ENCODE results near the gene DPY19L2.
A peak's percentile ranks its signal among the peaks of the same experiment; 100 is the strongest.
"Not testable (repeated sequence)": the region's sequence is repeated elsewhere in the genome, so short reads cannot be mapped to it uniquely, and the experiment has no call there.

DPY19L2 gene

GRCh38 chr12:63668028-63668799 is at the start of gene DPY19L2:
Gene DPY19L2 (minus strand): TSS chr12:63668493. CDS start chr12:63668393, 100 bp downstream.
- peaks cover 3% of the 10 kb centered on the region for H3K4me1 ChIP-seq (ENCODE audit: insufficient read depth, low read length, poor library complexity, severe bottlenecking)
- H3K9me3 ChIP-seq (ENCODE audit: insufficient read depth, low read depth, low read length): no peaks in the 10 kb centered on the region
- H2AFZ ChIP-seq (ENCODE audit: low read length): peak within 1 kb of the TSS; percentile 95
- no peaks in the 10 kb centered on the region for H3K27me3 ChIP-seq (ENCODE audit: insufficient read depth, low read length, poor library complexity, severe bottlenecking)
- peak within 1 kb of the TSS; percentile 65 for H3K4me2 ChIP-seq (ENCODE audit: low read depth, low read length, poor library complexity, severe bottlenecking)
- no peaks in the 10 kb centered on the region for H3F3A ChIP-seq (ENCODE audit: low read depth)
- no peaks in the 10 kb centered on the region for H3K36me3 ChIP-seq (ENCODE audit: insufficient read depth, low read length)
- no peaks in the 10 kb centered on the region for H4K20me1 ChIP-seq (ENCODE audit: insufficient read depth, low read length, poor library complexity, severe bottlenecking)
- peak within 1 kb of the TSS; percentile 79 for H3K9ac ChIP-seq (ENCODE audit: low read depth, low read length, poor library complexity, severe bottlenecking)
- H3K79me2 ChIP-seq (ENCODE audit: insufficient read depth, low read length): peaks cover 11% of the 10 kb centered on the region; the same call in 1 of the 2 replicates
- H3K9me2 ChIP-seq (replicated peaks; ENCODE audit: low read depth, low read length): no peaks in the 10 kb centered on the region
- TF ChIP-seq, protein P1, sequence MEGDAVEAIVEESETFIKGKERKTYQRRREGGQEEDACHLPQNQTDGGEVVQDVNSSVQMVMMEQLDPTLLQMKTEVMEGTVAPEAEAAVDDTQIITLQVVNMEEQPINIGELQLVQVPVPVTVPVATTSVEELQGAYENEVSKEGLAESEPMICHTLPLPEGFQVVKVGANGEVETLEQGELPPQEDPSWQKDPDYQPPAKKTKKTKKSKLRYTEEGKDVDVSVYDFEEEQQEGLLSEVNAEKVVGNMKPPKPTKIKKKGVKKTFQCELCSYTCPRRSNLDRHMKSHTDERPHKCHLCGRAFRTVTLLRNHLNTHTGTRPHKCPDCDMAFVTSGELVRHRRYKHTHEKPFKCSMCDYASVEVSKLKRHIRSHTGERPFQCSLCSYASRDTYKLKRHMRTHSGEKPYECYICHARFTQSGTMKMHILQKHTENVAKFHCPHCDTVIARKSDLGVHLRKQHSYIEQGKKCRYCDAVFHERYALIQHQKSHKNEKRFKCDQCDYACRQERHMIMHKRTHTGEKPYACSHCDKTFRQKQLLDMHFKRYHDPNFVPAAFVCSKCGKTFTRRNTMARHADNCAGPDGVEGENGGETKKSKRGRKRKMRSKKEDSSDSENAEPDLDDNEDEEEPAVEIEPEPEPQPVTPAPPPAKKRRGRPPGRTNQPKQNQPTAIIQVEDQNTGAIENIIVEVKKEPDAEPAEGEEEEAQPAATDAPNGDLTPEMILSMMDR (conservative IDR thresholded peaks at IDR 0.05; ENCODE audit: low read length): no peak
- TF ChIP-seq EZH2phosphoT487 (IDR thresholded peaks at IDR 0.05; ENCODE audit: borderline replicate concordance): no peak
- peak within 1 kb of the TSS; percentile 74 for H3K4me3 ChIP-seq (ENCODE audit: low read length, poor library complexity, severe bottlenecking)

DNA sequence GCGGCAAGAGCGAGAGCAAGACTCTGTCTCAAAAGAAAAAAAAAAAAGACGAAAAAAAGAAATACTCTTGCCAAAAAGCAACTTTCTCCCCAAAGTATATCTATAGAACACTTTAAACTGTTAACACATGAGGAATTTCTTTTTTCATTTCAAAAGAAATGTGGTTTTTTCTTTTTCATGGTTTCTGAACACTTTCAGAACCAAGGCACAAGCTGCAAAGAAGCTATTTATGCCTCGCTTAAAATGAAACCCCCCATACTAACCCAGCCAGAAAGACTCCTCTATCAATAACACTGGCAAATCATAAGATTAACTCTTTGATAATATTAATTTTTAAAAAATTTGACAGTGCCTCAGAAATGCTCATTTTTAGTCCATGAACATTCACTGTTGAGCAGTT is 48.6 kb upstream of the DPY19L2 start:
- not testable (repeated sequence) for H2AFZ ChIP-seq (ENCODE audit: low read length); H3K79me2 ChIP-seq (ENCODE audit: insufficient read depth, low read length); H3K9me2 ChIP-seq (replicated peaks; ENCODE audit: low read depth, low read length); H3K27me3 ChIP-seq (ENCODE audit: insufficient read depth, low read length, poor library complexity, severe bottlenecking); H3K9me3 ChIP-seq (ENCODE audit: insufficient read depth, low read depth, low read length); H3K4me2 ChIP-seq (ENCODE audit: low read depth, low read length, poor library complexity, severe bottlenecking); H3F3A ChIP-seq (ENCODE audit: low read depth); H3K4me3 ChIP-seq (ENCODE audit: low read length, poor library complexity, severe bottlenecking); H3K4me1 ChIP-seq (ENCODE audit: insufficient read depth, low read length, poor library complexity, severe bottlenecking); H4K20me1 ChIP-seq (ENCODE audit: insufficient read depth, low read length, poor library complexity, severe bottlenecking); H3K36me3 ChIP-seq (ENCODE audit: insufficient read depth, low read length); H3K9ac ChIP-seq (ENCODE audit: low read depth, low read length, poor library complexity, severe bottlenecking)

GRCh38 chr12:63715107-63715625 is 46.9 kb upstream of the DPY19L2 start:
- H3K27me3 ChIP-seq (ENCODE audit: insufficient read depth, low read length, poor library complexity, severe bottlenecking); H3K9me2 ChIP-seq (replicated peaks; ENCODE audit: low read depth, low read length); H2AFZ ChIP-seq (ENCODE audit: low read length); H3K4me2 ChIP-seq (ENCODE audit: low read depth, low read length, poor library complexity, severe bottlenecking); H3F3A ChIP-seq (ENCODE audit: low read depth); H3K9me3 ChIP-seq (ENCODE audit: insufficient read depth, low read depth, low read length); H3K36me3 ChIP-seq (ENCODE audit: insufficient read depth, low read length); H3K79me2 ChIP-seq (ENCODE audit: insufficient read depth, low read length); H3K4me1 ChIP-seq (ENCODE audit: insufficient read depth, low read length, poor library complexity, severe bottlenecking); H3K9ac ChIP-seq (ENCODE audit: low read depth, low read length, poor library complexity, severe bottlenecking); H4K20me1 ChIP-seq (ENCODE audit: insufficient read depth, low read length, poor library complexity, severe bottlenecking); H3K4me3 ChIP-seq (ENCODE audit: low read length, poor library complexity, severe bottlenecking): not testable (repeated sequence)

DNA sequence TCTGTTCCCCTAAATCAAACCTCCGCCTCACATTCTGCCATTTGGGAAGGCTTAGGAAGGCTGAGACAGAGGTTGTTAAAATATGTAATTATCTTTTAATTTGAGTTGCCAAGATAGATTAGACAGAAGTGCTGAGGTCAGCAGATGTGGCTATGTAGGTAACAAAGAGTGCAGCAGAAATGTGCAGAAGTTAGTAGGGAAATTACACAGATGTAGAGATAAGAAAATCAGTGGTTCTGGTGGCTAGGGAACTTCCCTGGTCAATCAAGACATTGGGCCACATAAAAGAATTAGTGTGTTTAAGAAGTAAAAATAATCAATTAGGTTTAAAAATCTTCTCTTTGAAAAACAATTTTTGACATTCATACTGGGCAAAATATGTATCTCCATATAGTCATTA is 46.1 kb upstream of the DPY19L2 start:
- not testable (repeated sequence) for H3F3A ChIP-seq (ENCODE audit: low read depth); H2AFZ ChIP-seq (ENCODE audit: low read length); H3K9ac ChIP-seq (ENCODE audit: low read depth, low read length, poor library complexity, severe bottlenecking); H3K36me3 ChIP-seq (ENCODE audit: insufficient read depth, low read length); H3K4me2 ChIP-seq (ENCODE audit: low read depth, low read length, poor library complexity, severe bottlenecking); H3K79me2 ChIP-seq (ENCODE audit: insufficient read depth, low read length); H3K9me2 ChIP-seq (replicated peaks; ENCODE audit: low read depth, low read length); H3K4me1 ChIP-seq (ENCODE audit: insufficient read depth, low read length, poor library complexity, severe bottlenecking); H3K27me3 ChIP-seq (ENCODE audit: insufficient read depth, low read length, poor library complexity, severe bottlenecking); H3K9me3 ChIP-seq (ENCODE audit: insufficient read depth, low read depth, low read length); H3K4me3 ChIP-seq (ENCODE audit: low read length, poor library complexity, severe bottlenecking); H4K20me1 ChIP-seq (ENCODE audit: insufficient read depth, low read length, poor library complexity, severe bottlenecking)

DNA sequence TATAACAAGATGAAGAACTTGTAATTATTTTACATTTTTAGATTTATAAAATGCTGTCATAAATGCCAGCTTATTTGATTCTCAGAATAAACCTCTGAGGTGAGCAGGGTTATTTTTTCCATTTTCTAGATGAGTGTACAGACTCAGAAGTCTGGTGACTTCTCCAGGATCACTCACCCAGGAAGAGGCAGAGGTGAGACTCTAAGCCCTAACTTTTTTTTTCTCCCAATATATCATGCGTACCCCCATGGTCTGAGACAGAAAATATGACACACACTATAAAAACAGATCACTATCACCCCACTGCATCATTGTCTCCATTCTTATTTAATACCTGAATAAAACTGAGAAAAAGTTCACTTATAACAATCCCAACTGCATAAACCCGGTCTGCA is 45.4 kb upstream of the DPY19L2 start:
- not testable (repeated sequence) for H3K4me1 ChIP-seq (ENCODE audit: insufficient read depth, low read length, poor library complexity, severe bottlenecking); H3K9me3 ChIP-seq (ENCODE audit: insufficient read depth, low read depth, low read length); H3K9ac ChIP-seq (ENCODE audit: low read depth, low read length, poor library complexity, severe bottlenecking); H4K20me1 ChIP-seq (ENCODE audit: insufficient read depth, low read length, poor library complexity, severe bottlenecking); H3K4me3 ChIP-seq (ENCODE audit: low read length, poor library complexity, severe bottlenecking); H3K27me3 ChIP-seq (ENCODE audit: insufficient read depth, low read length, poor library complexity, severe bottlenecking); H3F3A ChIP-seq (ENCODE audit: low read depth); H2AFZ ChIP-seq (ENCODE audit: low read length); H3K4me2 ChIP-seq (ENCODE audit: low read depth, low read length, poor library complexity, severe bottlenecking); H3K36me3 ChIP-seq (ENCODE audit: insufficient read depth, low read length); H3K9me2 ChIP-seq (replicated peaks; ENCODE audit: low read depth, low read length); H3K79me2 ChIP-seq (ENCODE audit: insufficient read depth, low read length)

DNA sequence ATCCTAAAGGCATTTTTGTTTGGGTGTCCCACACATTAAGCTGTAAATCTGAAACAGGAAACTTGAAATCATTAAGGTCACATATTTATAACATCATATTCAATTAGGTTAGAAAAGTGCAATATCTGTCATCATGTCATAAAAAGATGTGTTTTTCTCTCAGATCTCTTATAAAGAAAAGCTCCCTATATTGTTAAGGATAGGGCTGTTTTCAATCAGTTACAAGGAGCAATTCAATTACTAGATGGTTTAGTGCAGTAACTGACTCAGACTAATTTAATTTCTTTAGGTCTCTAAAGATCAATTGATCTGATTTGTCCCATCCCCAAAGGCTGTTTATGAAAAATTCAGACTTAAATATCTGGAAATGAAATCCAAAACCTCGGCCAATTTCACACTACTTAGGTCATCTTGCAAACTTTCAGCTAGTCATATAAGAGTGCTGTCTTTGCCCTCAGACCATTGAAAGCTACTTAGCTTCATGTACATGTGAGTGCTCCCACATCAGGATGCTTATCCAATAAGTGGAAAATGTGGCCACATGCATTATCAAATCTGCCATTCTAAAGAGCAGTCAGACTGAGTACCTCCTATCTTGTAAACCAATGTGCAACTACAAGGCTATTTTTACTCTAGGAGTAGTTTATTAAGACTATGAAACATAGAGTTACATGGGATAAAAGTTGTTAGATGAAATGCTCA is 44.8 kb upstream of the DPY19L2 start:
- not testable (repeated sequence) for H3K4me1 ChIP-seq (ENCODE audit: insufficient read depth, low read length, poor library complexity, severe bottlenecking); H3K9me2 ChIP-seq (replicated peaks; ENCODE audit: low read depth, low read length); H2AFZ ChIP-seq (ENCODE audit: low read length); H3K9me3 ChIP-seq (ENCODE audit: insufficient read depth, low read depth, low read length); H4K20me1 ChIP-seq (ENCODE audit: insufficient read depth, low read length, poor library complexity, severe bottlenecking); H3F3A ChIP-seq (ENCODE audit: low read depth); H3K9ac ChIP-seq (ENCODE audit: low read depth, low read length, poor library complexity, severe bottlenecking); H3K27me3 ChIP-seq (ENCODE audit: insufficient read depth, low read length, poor library complexity, severe bottlenecking); H3K36me3 ChIP-seq (ENCODE audit: insufficient read depth, low read length); H3K4me2 ChIP-seq (ENCODE audit: low read depth, low read length, poor library complexity, severe bottlenecking); H3K4me3 ChIP-seq (ENCODE audit: low read length, poor library complexity, severe bottlenecking); H3K79me2 ChIP-seq (ENCODE audit: insufficient read depth, low read length)

All from Loucy (cell line).